Uterus (tissue), 2 donors: ENCODE data around the gene CREB5.

ENCODE experiments used
- CTCF ChIP-seq, 4 experiments: fragments of 200-600 bp in 2 of 4; fragments of 450-650 bp in 2 of 4; sonication (generic) in 2 of 4; IDR thresholded peaks; one replicate each; pipeline ENCODE4 v1.5.1; 2016 to 2019; ENCODE audit warnings: antibody characterized with exemption in 4 of 4, mild to moderate bottlenecking in 2 of 4, moderate library complexity in 1 of 4
- POLR2A ChIP-seq, 2 donors: fragments of 450-650 bp; IDR thresholded peaks; one replicate each; pipeline ENCODE4 v1.6.1; 2016; ENCODE audit warnings: antibody characterized with exemption in 2 of 2, mild to moderate bottlenecking in 1 of 2, moderate library complexity in 1 of 2

- TF ChIP-seq CTCF (IDR thresholded peaks at IDR 0.05) (no peak), POLR2A (IDR thresholded peaks at IDR 0.05) (no peak)
Measured at GRCh38 chr7:28808796-28809533, 396.6 kb downstream of the CREB5 start.
